PC-9 (cell line): ENCODE data around the gene ALKBH2.

Source experiments
- CTCF ChIP-seq: fragments of 200-600 bp; sonication (generic); conservative IDR thresholded peaks from 2 replicates; pipeline ENCODE4 v1.6.1; 2017; ENCODE audit warnings: mixed run types, antibody characterized with exemption, mild to moderate bottlenecking, moderate library complexity
- EZH2 ChIP-seq: fragments of 200-600 bp; sonication (generic); IDR thresholded peaks from 2 replicates; pipeline ENCODE4 v1.8.0; 2017; ENCODE audit warnings: antibody characterized with exemption, low read depth

- TF ChIP-seq CTCF: no peak
- TF ChIP-seq EZH2: no peak
Measured at GRCh38 chr12:109127533-109128242, 34.4 kb upstream of the ALKBH2 start.
